ENCODE data around the gene RIC8A. TPM values are rescaled to one million over a fixed set of nuclear protein-coding genes. Genes with fewer than 3 reads are reported as not detected.
A peak's percentile ranks its signal among the peaks of the same experiment; 100 is the strongest.

Gene RIC8A
- total RNA-seq, 2 donors from 2014 or later = 77.1 to 92.6 TPM

DNA sequence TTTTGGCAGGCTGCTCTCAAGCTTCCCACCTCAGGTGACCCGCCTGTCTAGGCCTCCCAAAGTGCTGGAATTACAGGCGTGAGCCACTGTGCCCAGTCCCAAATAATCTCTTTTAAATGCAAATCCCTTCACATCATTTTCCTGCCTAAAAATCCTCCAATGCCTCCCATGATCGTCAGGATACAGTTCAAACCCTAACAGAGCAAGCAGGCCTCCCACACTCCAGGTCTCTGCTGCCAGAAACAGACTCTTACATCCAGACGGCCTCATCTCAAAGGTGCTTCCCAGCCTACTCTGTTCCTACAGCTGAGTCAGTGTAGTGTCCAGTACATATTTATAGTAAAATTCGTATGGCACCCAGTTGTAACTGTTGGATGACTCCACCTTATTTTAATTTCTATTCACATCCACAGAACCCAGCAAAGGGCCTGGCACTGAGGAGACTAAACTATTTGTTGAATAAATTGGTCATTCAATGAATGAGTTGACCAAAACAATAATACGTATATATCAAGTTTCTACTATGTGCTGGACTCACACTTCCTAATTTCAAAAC lies 20.4 kb downstream of the RIC8A start:
- no peaks in the 10 kb centered on the region for H3K9me3 ChIP-seq (ENCODE audit: control insufficient read depth, low read length)

DNA sequence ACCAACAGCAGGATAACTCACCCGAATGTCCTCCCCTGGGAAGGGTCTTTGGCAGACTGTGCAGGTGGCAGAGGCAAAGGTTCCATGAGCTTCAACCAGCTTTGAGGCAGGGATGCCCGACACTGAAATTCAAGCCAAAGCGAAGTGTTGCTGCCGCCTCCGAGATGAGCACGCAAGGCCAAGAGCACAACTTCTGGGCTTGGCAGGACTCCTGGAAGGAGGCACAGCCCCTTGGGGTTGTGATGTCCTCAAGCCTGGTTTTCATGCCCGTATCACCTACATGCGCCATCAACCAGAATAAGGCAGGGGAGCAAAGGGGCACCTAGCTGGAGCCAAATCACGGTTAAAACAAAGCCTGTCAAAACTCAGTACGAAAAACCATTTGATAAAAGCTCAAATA lies 22.9 kb downstream of the RIC8A start:
- Mint-ChIP-seq H3K27ac (no peak overlapping the region), H3K27me3 (ENCODE audit: insufficient read depth) (peaks cover 2% of the 10 kb centered on the region), H3K4me1 (no peaks in the 10 kb centered on the region), H3K36me3 (ENCODE audit: low read depth) (peaks cover 22% of the 10 kb centered on the region), H3K9me3 (no peaks in the 10 kb centered on the region), H3K4me3 (no peak overlapping the region)
- Histone ChIP-seq H3K4me3 (ENCODE audit: low read length) (no peak overlapping the region), H3K36me3 (ENCODE audit: control insufficient read depth, insufficient read depth, low read length) (no peaks in the 10 kb centered on the region), H3K4me1 (ENCODE audit: control insufficient read depth, insufficient read depth, low read length) (peaks cover 3% of the 10 kb centered on the region), H3K9ac (ENCODE audit: extremely low read depth, low read length, poor library complexity, severe bottlenecking) (no peak overlapping the region), H3K27me3 (ENCODE audit: control insufficient read depth, insufficient read depth, low read length, poor library complexity, severe bottlenecking) (no peaks in the 10 kb centered on the region), H3K27ac (ENCODE audit: low read depth, low read length) (no peak overlapping the region), H3K9me3 (ENCODE audit: control insufficient read depth, low read length) (no peaks in the 10 kb centered on the region)
- TF ChIP-seq, protein P1, sequence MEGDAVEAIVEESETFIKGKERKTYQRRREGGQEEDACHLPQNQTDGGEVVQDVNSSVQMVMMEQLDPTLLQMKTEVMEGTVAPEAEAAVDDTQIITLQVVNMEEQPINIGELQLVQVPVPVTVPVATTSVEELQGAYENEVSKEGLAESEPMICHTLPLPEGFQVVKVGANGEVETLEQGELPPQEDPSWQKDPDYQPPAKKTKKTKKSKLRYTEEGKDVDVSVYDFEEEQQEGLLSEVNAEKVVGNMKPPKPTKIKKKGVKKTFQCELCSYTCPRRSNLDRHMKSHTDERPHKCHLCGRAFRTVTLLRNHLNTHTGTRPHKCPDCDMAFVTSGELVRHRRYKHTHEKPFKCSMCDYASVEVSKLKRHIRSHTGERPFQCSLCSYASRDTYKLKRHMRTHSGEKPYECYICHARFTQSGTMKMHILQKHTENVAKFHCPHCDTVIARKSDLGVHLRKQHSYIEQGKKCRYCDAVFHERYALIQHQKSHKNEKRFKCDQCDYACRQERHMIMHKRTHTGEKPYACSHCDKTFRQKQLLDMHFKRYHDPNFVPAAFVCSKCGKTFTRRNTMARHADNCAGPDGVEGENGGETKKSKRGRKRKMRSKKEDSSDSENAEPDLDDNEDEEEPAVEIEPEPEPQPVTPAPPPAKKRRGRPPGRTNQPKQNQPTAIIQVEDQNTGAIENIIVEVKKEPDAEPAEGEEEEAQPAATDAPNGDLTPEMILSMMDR (conservative IDR thresholded peaks at IDR 0.05) = no peak
- 96% methylated on average over 8 to 10 of the region's 10 CpGs for WGBS, 2 experiments (ENCODE audit: insufficient coverage in 1 of 2, insufficient read length in 1 of 2)
- DNase-seq = no peak

More for the DNA sequence above, 20.4 kb downstream of the RIC8A start:
- no peaks in the 10 kb centered on the region for H3K4me1 Mint-ChIP-seq
- peaks cover 25% of the 10 kb centered on the region for H3K36me3 Mint-ChIP-seq (ENCODE audit: low read depth)
- no peak overlapping the region for H3K9ac ChIP-seq (ENCODE audit: extremely low read depth, low read length, poor library complexity, severe bottlenecking)
- H3K27ac Mint-ChIP-seq = no peak overlapping the region
- peaks cover 3% of the 10 kb centered on the region for H3K4me1 ChIP-seq (ENCODE audit: control insufficient read depth, insufficient read depth, low read length)
- no peaks in the 10 kb centered on the region for H3K27me3 ChIP-seq (ENCODE audit: control insufficient read depth, insufficient read depth, low read length, poor library complexity, severe bottlenecking)
- peak; percentile 5 for DNase-seq
- H3K4me3 ChIP-seq (ENCODE audit: low read length) = no peak overlapping the region
- H3K27ac ChIP-seq (ENCODE audit: low read depth, low read length) = no peak overlapping the region
- H3K4me3 Mint-ChIP-seq = no peak overlapping the region
- H3K27me3 Mint-ChIP-seq (ENCODE audit: insufficient read depth) = no peaks in the 10 kb centered on the region
- peaks cover 3% of the 10 kb centered on the region for H3K36me3 ChIP-seq (ENCODE audit: control insufficient read depth, insufficient read depth, low read length)
- TF ChIP-seq, protein P1 (conservative IDR thresholded peaks at IDR 0.05) = no peak
- WGBS, 2 experiments (ENCODE audit: insufficient coverage in 1 of 2, insufficient read length in 1 of 2) = 91 to 93% methylated on average over 3 to 6 of the region's 6 CpGs
- H3K9me3 Mint-ChIP-seq = no peaks in the 10 kb centered on the region

DNA sequence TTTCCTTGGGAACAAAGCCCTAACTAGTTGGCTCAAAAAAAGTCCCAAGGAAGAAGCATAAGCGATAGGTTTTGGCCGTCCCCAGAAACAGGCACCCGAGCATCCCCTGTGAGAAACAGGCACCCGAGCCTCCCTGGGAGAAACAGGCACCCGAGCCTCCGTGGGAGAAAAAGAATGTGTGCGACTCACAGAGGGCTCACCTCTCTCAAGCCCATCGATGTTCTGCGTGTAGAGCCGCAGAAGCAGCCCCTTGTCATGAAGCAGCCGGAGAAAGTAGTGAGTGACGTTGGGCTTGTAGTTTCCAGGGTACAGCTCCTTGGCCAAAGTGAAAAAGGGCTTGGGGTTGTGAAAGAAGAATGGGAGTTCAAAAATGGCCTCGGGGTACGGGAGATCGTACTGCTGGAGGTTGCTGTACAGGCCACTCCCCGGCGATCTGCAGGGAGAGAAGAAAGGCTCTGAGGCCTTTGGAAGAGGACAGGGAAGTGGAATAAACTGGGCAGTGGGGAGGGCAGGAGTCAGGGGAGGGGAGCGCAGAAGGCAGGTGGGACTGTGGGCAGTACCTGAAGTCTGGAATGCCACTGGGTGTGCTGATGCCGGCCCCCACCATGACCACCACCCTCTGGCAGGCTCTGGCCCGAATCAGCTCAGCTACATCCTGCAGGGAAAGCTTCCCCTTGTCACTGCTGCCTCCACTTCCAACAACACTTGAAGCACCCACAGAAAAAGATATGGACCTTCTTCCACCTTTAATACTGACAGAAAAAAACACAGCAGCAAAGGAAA lies 25.5 kb downstream of the RIC8A start:
- H3K9me3 Mint-ChIP-seq = no peaks in the 10 kb centered on the region
- Histone ChIP-seq H3K4me3 (ENCODE audit: low read length) (no peak overlapping the region), H3K36me3 (ENCODE audit: control insufficient read depth, insufficient read depth, low read length) (no peaks in the 10 kb centered on the region), H3K9ac (ENCODE audit: extremely low read depth, low read length, poor library complexity, severe bottlenecking) (no peak overlapping the region), H3K27me3 (ENCODE audit: control insufficient read depth, insufficient read depth, low read length, poor library complexity, severe bottlenecking) (no peaks in the 10 kb centered on the region), H3K9me3 (ENCODE audit: control insufficient read depth, low read length) (no peaks in the 10 kb centered on the region), H3K27ac (ENCODE audit: low read depth, low read length) (no peak overlapping the region), H3K4me1 (ENCODE audit: control insufficient read depth, insufficient read depth, low read length) (peaks cover 3% of the 10 kb centered on the region)
- peaks cover 4% of the 10 kb centered on the region for H3K4me1 Mint-ChIP-seq
- 93 to 94% methylated on average over 17 to 20 of the region's 20 CpGs for WGBS, 2 experiments (ENCODE audit: insufficient coverage in 1 of 2, insufficient read length in 1 of 2)
- no peak overlapping the region for H3K27ac Mint-ChIP-seq
- TF ChIP-seq, protein P1 (conservative IDR thresholded peaks at IDR 0.05) = no peak
- peak; percentile 30 for DNase-seq
- H3K36me3 Mint-ChIP-seq (ENCODE audit: low read depth) = peaks cover 20% of the 10 kb centered on the region
- H3K27me3 Mint-ChIP-seq (ENCODE audit: insufficient read depth) = peaks cover 2% of the 10 kb centered on the region
- no peak overlapping the region for H3K4me3 Mint-ChIP-seq
